Gastroesophageal sphincter (tissue), 4 donors: ENCODE results near the gene TLR1. TPM values are rescaled to one million over a fixed set of nuclear protein-coding genes. Genes with fewer than 3 reads are reported as not detected.

Experiments used
- ATAC-seq: fragments of 150-250 bp; one replicate; pipeline ENCODE4 v1.9.1; 2016; ENCODE audit warnings: mild to moderate bottlenecking, moderate library complexity
- H3K27ac ChIP-seq, 4 donors: fragments of 200-600 bp; sonication (generic) in 3 of 4; 1 replicate in 3 of 4; 2 replicates in 1 of 4; pipeline ENCODE4 v1.5.1; 2016 to 2019
- H3K27me3 ChIP-seq: fragments of 200-600 bp; sonication (generic); one replicate; pipeline ENCODE4 v1.5.1; 2019
- H3K36me3 ChIP-seq, 2 donors: fragments of 200-600 bp; sonication (generic); one replicate each; pipeline ENCODE4 v1.5.1; 2019; ENCODE audit warnings: control low read depth in 1 of 2
- H3K4me1 ChIP-seq, 3 donors: fragments of 200-600 bp; sonication (generic); 1 replicate in 2 of 3; 2 replicates in 1 of 3; pipeline ENCODE4 v1.5.1; 2016 to 2019; ENCODE audit warnings: control low read depth in 2 of 3
- H3K4me3 ChIP-seq, 2 donors: fragments of 200-600 bp; sonication (generic); one replicate each; pipeline ENCODE4 v1.5.1; 2019; ENCODE audit warnings: mild to moderate bottlenecking in 1 of 2, moderate library complexity in 1 of 2
- H3K9me3 ChIP-seq, 3 donors: fragments of 200-600 bp; sonication (generic); one replicate each; pipeline ENCODE4 v1.5.1; 2017 to 2019; ENCODE audit warnings: control low read depth in 2 of 3
- CTCF ChIP-seq, 4 experiments: fragments of 200-600 bp in 2 of 4; fragments of 450-650 bp in 2 of 4; sonication (generic) in 1 of 4; IDR thresholded peaks; one replicate each; pipeline ENCODE4 v1.5.1; 2017 to 2019; ENCODE audit warnings: antibody characterized with exemption in 4 of 4, mild to moderate bottlenecking in 2 of 4, moderate library complexity in 2 of 4
- EP300 ChIP-seq: sonication (generic); formaldehyde crosslinking; IDR thresholded peaks from one replicate; pipeline ENCODE4 v1.6.1; 2017; ENCODE audit warnings: antibody characterized with exemption, mild to moderate bottlenecking
- POLR2A ChIP-seq, 2 donors: fragments of 450-650 bp; IDR thresholded peaks; one replicate each; pipeline ENCODE4 v1.6.1; 2017; ENCODE audit warnings: antibody characterized with exemption in 2 of 2, mild to moderate bottlenecking in 2 of 2, moderate library complexity in 1 of 2
- POLR2AphosphoS5 ChIP-seq: sonication (generic); formaldehyde crosslinking; IDR thresholded peaks from one replicate; pipeline ENCODE4 v1.6.1; 2017; ENCODE audit warnings: antibody characterized with exemption
- WGBS, 2 donors: methylation state at CpG; one replicate each; pipeline ENCODE4 v1.1.5; 2018; ENCODE audit warnings: low coverage in 1 of 2; 5-methylcytosine and 5-hydroxymethylcytosine counted together
- total RNA-seq, 4 donors: library from RNA; depleted of rRNA; stranded (reverse); fragments of >200 nt; gene quantifications; one replicate each; pipeline ENCODE4 v1.1.0, GENCODE V29; 2016

The TLR1 gene
- total RNA-seq, 4 donors from 2014 or later = 4.7 to 16.2 (median 11.9) TPM

- Histone ChIP-seq H3K4me3 (no peak overlapping the region), H3K27me3 (no peaks in the 10 kb centered on the region), H3K4me1 (no peaks in the 10 kb centered on the region), H3K36me3 (no peaks in the 10 kb centered on the region), H3K9me3 (no peaks in the 10 kb centered on the region), H3K27ac (no peak overlapping the region)
- 65 to 86% methylated on average over 1 to 2 of the region's 2 CpGs for WGBS, 2 donors
- no peak for ATAC-seq
- TF ChIP-seq EP300 = no peak
- no peak for TF ChIP-seq CTCF (IDR thresholded peaks at IDR 0.05)
- TF ChIP-seq POLR2A (IDR thresholded peaks at IDR 0.05) = no peak
- no peak for TF ChIP-seq POLR2AphosphoS5
These were observed 13.6 kb downstream of the TLR1 start for GRCh38 chr4:38791010-38791409.

GRCh38 chr4:38788317-38788716, 16.3 kb downstream of the TLR1 start:
- 10 to 20% methylated on average over 1 of the region's 1 CpG for WGBS, 2 donors
- H3K27me3 ChIP-seq = no peaks in the 10 kb centered on the region
- H3K27ac ChIP-seq = no peak overlapping the region
- H3K9me3 ChIP-seq = no peaks in the 10 kb centered on the region
- H3K4me3 ChIP-seq = no peak overlapping the region
- H3K4me1 ChIP-seq = no peaks in the 10 kb centered on the region
- no peak for ATAC-seq
- TF ChIP-seq POLR2A (IDR thresholded peaks at IDR 0.05) = no peak
- TF ChIP-seq EP300 = no peak
- TF ChIP-seq POLR2AphosphoS5 = no peak
- TF ChIP-seq CTCF (IDR thresholded peaks at IDR 0.05) = no peak
- no peaks in the 10 kb centered on the region for H3K36me3 ChIP-seq

GRCh38 chr4:38787693-38788092, 16.9 kb downstream of the TLR1 start:
- H3K9me3 ChIP-seq = no peaks in the 10 kb centered on the region
- no peaks in the 10 kb centered on the region for H3K4me1 ChIP-seq
- WGBS, 2 donors = 82 to 89% methylated on average over 2 to 3 of the region's 4 CpGs
- H3K36me3 ChIP-seq = no peaks in the 10 kb centered on the region
- ATAC-seq = no peak
- no peak overlapping the region for H3K27ac ChIP-seq
- H3K27me3 ChIP-seq = no peaks in the 10 kb centered on the region
- H3K4me3 ChIP-seq = no peak overlapping the region
- TF ChIP-seq POLR2AphosphoS5 (no peak), CTCF (IDR thresholded peaks at IDR 0.05) (no peak), EP300 (no peak)

GRCh38 chr4:38785901-38786402, 18.6 kb downstream of the TLR1 start:
- Histone ChIP-seq H3K36me3 (no peaks in the 10 kb centered on the region), H3K4me1 (no peaks in the 10 kb centered on the region), H3K9me3 (no peaks in the 10 kb centered on the region), H3K27ac (no peak overlapping the region), H3K4me3 (no peak overlapping the region), H3K27me3 (no peaks in the 10 kb centered on the region)
- TF ChIP-seq POLR2AphosphoS5 = no peak
- no peak for TF ChIP-seq EP300
- ATAC-seq = peak; percentile 60
- WGBS, 2 donors = 67 to 82% methylated on average over 1 to 8 of the region's 8 CpGs

- 56 to 67% methylated on average over 6 of the region's 6 CpGs for WGBS, 2 donors
- Histone ChIP-seq H3K4me1 (no peaks in the 10 kb centered on the region), H3K4me3 (no peak overlapping the region), H3K9me3 (no peaks in the 10 kb centered on the region), H3K36me3 (no peaks in the 10 kb centered on the region), H3K27me3 (no peaks in the 10 kb centered on the region), H3K27ac (no peak overlapping the region)
- TF ChIP-seq CTCF (IDR thresholded peaks at IDR 0.05) (no peak), POLR2A (IDR thresholded peaks at IDR 0.05) (no peak), EP300 (no peak), POLR2AphosphoS5 (no peak)
- ATAC-seq = no peak
These were observed 19.4 kb downstream of the TLR1 start for GRCh38 chr4:38785041-38785790.
